Astrocyte of the spinal cord (primary cell): ENCODE measurements around the gene G6PC2.

Experiments used
- DNase-seq: peaks from one replicate; pipeline ENCODE4 v3.0.0; 2011; ENCODE audit warnings: low read depth, low spot score
- H3K4me3 ChIP-seq: 2 replicates; pipeline ENCODE4 v1.5.1; 2011; ENCODE audit warnings: low read depth, mild to moderate bottlenecking, low read length, moderate library complexity
- CTCF ChIP-seq: IDR thresholded peaks from 2 replicates; pipeline ENCODE4 v1.5.1; 2012; ENCODE audit warnings: low read depth, mild to moderate bottlenecking, low read length, inconsistent platforms
- in situ Hi-C: cut with HindIII; loops from 2 replicates; pipeline ENCODE4 v1.10.0; 2017; ENCODE audit warnings: low sequenced_read_pairs

Gene G6PC2

GRCh38 chr2:168904358-168904757, 3.3 kb downstream of the G6PC2 start:
- no peak for TF ChIP-seq CTCF
- DNase-seq: no peak
- no peak overlapping the region for H3K4me3 ChIP-seq
- in situ Hi-C loops: no loop called here

DNA sequence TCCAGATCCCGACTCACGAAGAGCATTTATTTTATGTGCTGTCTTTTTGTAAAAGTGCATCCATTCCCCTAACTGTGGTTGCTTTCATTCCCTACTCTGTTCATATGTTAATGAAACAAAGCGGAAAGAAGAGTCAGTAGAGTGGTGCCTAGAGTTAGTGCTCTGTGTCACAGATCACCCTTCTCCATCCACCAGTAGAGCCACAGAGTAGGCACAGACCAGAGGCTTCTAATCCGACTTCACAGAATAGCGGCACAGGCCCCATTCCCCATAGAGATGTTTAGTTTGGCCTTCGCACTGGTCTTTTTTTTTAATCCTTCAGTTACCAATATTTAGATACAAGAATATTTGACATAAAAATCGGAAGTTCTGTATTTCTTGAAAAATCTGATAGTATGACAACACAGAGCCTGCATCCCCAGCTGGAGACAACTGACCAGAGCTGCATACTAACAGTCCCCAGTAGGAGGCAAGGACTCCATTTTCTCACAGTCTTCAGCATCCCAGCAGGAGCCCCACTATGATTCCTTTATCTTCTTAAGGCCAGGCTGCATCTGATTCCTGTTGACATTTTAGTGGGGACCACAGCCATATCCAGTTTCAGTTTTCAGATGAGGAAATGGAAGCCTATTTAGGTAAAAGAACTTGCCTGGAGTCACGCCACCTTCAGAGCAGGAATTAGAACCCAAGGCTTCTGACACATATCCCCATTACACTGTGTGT, 7.0 kb downstream of the G6PC2 start:
- in situ Hi-C loops: no loop called here
- H3K4me3 ChIP-seq: no peak overlapping the region
- TF ChIP-seq CTCF: no peak
- DNase-seq: no peak

GRCh38 chr2:168910330-168910729, 9.2 kb downstream of the G6PC2 start:
- H3K4me3 ChIP-seq: no peak overlapping the region
- no peak for TF ChIP-seq CTCF
- no peak for DNase-seq
- in situ Hi-C loops: no loop called here

DNA sequence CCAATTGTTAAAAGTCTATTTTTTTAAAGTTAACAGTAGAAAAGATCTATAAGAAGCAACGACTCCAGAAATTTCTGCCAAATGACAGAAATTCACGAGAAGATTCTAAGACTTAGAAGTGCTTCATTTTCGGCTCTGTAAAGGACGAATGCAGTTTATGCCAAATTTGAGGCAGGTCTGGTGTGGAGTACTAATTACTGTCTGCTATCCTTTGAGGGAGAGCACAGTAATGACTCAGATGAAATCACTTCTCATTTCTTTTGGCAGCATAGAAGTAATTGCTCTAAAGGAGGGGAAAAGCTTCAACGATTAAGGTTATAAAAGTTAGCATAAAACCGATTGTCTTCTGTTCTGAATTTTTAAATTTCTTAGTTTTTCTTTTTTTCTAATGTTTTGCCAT, 11.4 kb downstream of the G6PC2 start:
- H3K4me3 ChIP-seq: peak overlapping the region; percentile 30
- TF ChIP-seq CTCF: no peak
- no peak for DNase-seq
- in situ Hi-C loops: no loop called here

GRCh38 chr2:168912901-168913369, 11.8 kb downstream of the G6PC2 start:
- no peak for DNase-seq
- H3K4me3 ChIP-seq: peak overlapping the region; percentile 30
- no peak for TF ChIP-seq CTCF
- in situ Hi-C loops: no loop called here

DNA sequence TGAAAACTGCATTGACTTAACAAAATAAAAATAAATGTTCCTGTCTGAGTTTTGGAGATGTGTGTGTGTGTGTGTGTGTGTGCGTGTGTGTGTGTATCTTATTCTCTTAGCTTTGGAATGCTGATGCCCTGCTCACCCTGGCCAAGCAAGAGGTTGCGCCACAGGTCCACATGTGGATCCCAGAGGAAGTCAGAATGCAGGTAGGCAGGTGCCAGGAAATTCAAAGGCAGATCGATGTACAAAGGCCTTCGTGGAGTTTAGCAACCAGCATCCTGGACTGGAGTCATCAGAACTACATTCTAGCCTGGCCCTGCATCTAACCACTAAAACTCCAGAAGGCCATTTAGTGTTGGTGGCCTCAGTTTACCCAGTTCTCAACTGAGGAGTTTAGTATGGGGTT, 12.4 kb downstream of the G6PC2 start:
- H3K4me3 ChIP-seq: no peak overlapping the region
- in situ Hi-C loops: no loop called here
- no peak for DNase-seq
- no peak for TF ChIP-seq CTCF
